CD4-positive, CD25-positive, alpha-beta regulatory T cell (primary cell): ENCODE data around the gene AMBP. TPM values are rescaled to one million over a fixed set of nuclear protein-coding genes. Genes with fewer than 3 reads are reported as not detected.

Source experiments
- ATAC-seq, 2 donors: fragments of 150-1000 bp; cut with Tn5 transposase; one replicate each; pipeline ENCODE4 v1.10.0; 2021; ENCODE audit warnings: low read depth in 2 of 2, moderate number of reproducible peaks in 2 of 2, moderate library complexity in 1 of 2
- DNase-seq, 3 donors: peaks; one replicate each; pipeline versions ENCODE4 v3.0.0 to v3.0.0-alpha.2; 2012 to 2022; ENCODE audit warnings: mixed read lengths in 1 of 3
- H3K27ac ChIP-seq: one replicate; pipeline ENCODE4 v1.7.0; 2013; ENCODE audit warnings: mild to moderate bottlenecking, low read length; ENCODE audit not compliant: insufficient read depth, poor library complexity, severe bottlenecking
- H3K27me3 ChIP-seq: one replicate; pipeline ENCODE4 v1.7.0; 2013; ENCODE audit warnings: low read length; ENCODE audit not compliant: control insufficient read depth, insufficient read depth
- H3K36me3 ChIP-seq: one replicate; pipeline ENCODE4 v1.7.0; 2013; ENCODE audit warnings: mild to moderate bottlenecking, low read length, moderate library complexity; ENCODE audit not compliant: control insufficient read depth, insufficient read depth
- H3K4me1 ChIP-seq: 2 replicates; pipeline ENCODE4 v1.7.0; 2013; ENCODE audit warnings: mild to moderate bottlenecking, low read length; ENCODE audit not compliant: insufficient read depth, control insufficient read depth, poor library complexity, severe bottlenecking
- H3K4me3 ChIP-seq: one replicate; pipeline ENCODE4 v1.7.0; 2013; ENCODE audit warnings: low read depth, mild to moderate bottlenecking, low read length, moderate library complexity
- H3K9me3 ChIP-seq, 2 experiments: 1 replicate in 1 of 2; 2 replicates in 1 of 2; pipeline ENCODE4 v1.7.0; 2013; ENCODE audit warnings: low read length in 2 of 2, mild to moderate bottlenecking in 1 of 2, moderate library complexity in 1 of 2; ENCODE audit not compliant: control insufficient read depth in 2 of 2
- H3K27ac Mint-ChIP-seq, 3 donors: one replicate each; pipeline ENCODE4 v1.8.0; 2020 to 2022; ENCODE audit warnings: mild to moderate bottlenecking in 3 of 3, mixed read lengths in 3 of 3, moderate library complexity in 2 of 3
- H3K27me3 Mint-ChIP-seq: one replicate; pipeline ENCODE4 v1.8.0; 2022; ENCODE audit warnings: mild to moderate bottlenecking, mixed read lengths
- H3K36me3 Mint-ChIP-seq: one replicate; pipeline ENCODE4 v1.8.0; 2020; ENCODE audit warnings: mixed read lengths
- H3K4me1 Mint-ChIP-seq, 4 donors: one replicate each; pipeline ENCODE4 v1.8.0; 2020 to 2022; ENCODE audit warnings: mixed read lengths in 4 of 4, mild to moderate bottlenecking in 1 of 4
- H3K4me3 Mint-ChIP-seq, 4 donors: one replicate each; pipeline ENCODE4 v1.8.0; 2020 to 2022; ENCODE audit warnings: mild to moderate bottlenecking in 4 of 4, mixed read lengths in 4 of 4, moderate library complexity in 3 of 4
- H3K9me3 Mint-ChIP-seq, 7 donors: one replicate each; pipeline ENCODE4 v1.8.0; 2020 to 2022; ENCODE audit warnings: mixed read lengths in 7 of 7, mild to moderate bottlenecking in 3 of 7, moderate library complexity in 2 of 7
- polyA plus RNA-seq, 4 donors: library from polyadenylated mRNA; unstranded; fragments of 300-500 nt; fragmentation: Illumina TruSeq; gene quantifications; one replicate each; pipeline ENCODE4 v1.2.3, GENCODE V29; 2021
- total RNA-seq: library from RNA; stranded (reverse); gene quantifications from one replicate; pipeline ENCODE4 v1.2.3, GENCODE V29; 2022

Gene AMBP
- total and polyA plus RNA-seq, 5 donors from 2014 or later = not detected

DNA sequence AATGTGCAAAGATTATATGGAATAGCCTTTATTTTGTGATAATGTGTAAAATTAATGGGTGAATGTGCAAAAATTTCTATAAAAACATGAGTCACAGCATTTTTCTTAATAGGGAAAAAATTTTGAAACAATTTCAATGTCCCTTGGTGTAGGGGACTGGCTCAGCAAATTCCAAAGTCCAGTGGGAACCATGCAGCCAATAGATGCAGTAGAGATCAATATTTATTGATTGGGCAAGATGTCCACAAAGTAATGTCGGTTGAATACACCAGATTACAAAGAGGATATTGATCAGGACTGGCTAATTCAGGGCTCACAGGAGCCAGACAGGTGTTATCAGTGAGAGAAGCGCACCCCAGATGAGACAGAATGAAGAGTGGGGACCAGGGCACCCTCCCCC is 62.5 kb downstream of the AMBP start:
- no peaks in the 10 kb centered on the region for H3K4me1 ChIP-seq
- no peaks in the 10 kb centered on the region for H3K4me1 Mint-ChIP-seq
- ATAC-seq (no peak), DNase-seq (no peak)
- H3K27ac Mint-ChIP-seq = no peak overlapping the region
- H3K9me3 Mint-ChIP-seq = peaks cover 0 to 5% (median 3%) of the 10 kb centered on the region in 7 donors
- no peak overlapping the region for H3K4me3 ChIP-seq
- no peak overlapping the region for H3K4me3 Mint-ChIP-seq
- H3K9me3 ChIP-seq = no peaks in the 10 kb centered on the region
- no peaks in the 10 kb centered on the region for H3K27me3 ChIP-seq
- H3K27ac ChIP-seq = no peak overlapping the region
- H3K36me3 ChIP-seq = no peaks in the 10 kb centered on the region
- peaks cover 16% of the 10 kb centered on the region for H3K27me3 Mint-ChIP-seq
- no peaks in the 10 kb centered on the region for H3K36me3 Mint-ChIP-seq

DNA sequence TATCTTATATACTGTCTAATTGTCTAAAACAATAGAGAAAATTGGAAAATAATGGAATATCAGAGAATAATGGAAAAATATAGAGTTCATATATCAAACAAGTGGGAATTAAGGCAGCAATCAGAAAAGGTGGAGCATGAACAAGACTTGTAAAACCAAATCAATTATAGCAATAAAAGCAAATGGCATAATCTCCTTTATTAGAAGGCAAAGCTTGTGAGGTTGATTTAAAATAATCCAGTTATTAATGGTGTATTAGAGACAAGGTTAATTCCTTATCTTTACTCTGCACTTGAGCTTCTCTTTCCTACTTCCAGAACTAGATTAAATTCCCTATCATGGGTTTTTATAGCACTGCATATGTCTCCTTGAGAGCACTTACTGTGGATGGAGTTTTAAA is 64.1 kb downstream of the AMBP start:
- H3K9me3 ChIP-seq = no peaks in the 10 kb centered on the region
- H3K27me3 Mint-ChIP-seq = peaks cover 16% of the 10 kb centered on the region
- no peak overlapping the region for H3K4me3 Mint-ChIP-seq
- ATAC-seq = no peak
- DNase-seq = no peak
- H3K36me3 ChIP-seq = no peaks in the 10 kb centered on the region
- H3K27ac ChIP-seq = no peak overlapping the region
- H3K27me3 ChIP-seq = no peaks in the 10 kb centered on the region
- H3K4me1 Mint-ChIP-seq = no peaks in the 10 kb centered on the region
- no peaks in the 10 kb centered on the region for H3K4me1 ChIP-seq
- peaks cover 0 to 5% (median 3%) of the 10 kb centered on the region in 7 donors for H3K9me3 Mint-ChIP-seq
- H3K27ac Mint-ChIP-seq = no peak overlapping the region
- no peak overlapping the region for H3K4me3 ChIP-seq
- no peaks in the 10 kb centered on the region for H3K36me3 Mint-ChIP-seq

DNA sequence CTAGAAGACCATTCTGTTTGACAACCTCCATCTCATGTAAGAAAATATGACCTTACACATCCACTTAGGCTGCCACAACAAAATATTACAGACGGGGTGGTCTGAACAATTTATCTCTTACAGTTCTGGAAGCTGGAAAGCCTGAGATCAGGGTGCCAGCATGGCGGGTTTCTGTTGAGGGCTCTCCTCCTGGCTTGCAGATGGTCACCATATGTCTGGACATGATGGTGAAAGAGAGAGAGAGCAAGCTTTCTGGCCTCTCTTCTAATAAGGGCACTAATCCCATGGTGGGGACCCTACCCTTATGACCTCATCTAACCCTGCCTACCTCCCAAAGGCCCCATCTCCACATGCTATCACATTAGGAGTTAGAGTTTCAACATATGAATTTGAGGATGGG is 66.0 kb downstream of the AMBP start:
- H3K36me3 ChIP-seq = no peaks in the 10 kb centered on the region
- no peak overlapping the region for H3K27ac Mint-ChIP-seq
- no peak overlapping the region for H3K4me3 ChIP-seq
- peaks cover 12% of the 10 kb centered on the region for H3K27me3 Mint-ChIP-seq
- peaks cover 0 to 5% (median 3%) of the 10 kb centered on the region in 7 donors for H3K9me3 Mint-ChIP-seq
- no peak overlapping the region for H3K4me3 Mint-ChIP-seq
- no peak for DNase-seq
- H3K9me3 ChIP-seq = no peaks in the 10 kb centered on the region
- no peaks in the 10 kb centered on the region for H3K27me3 ChIP-seq
- H3K4me1 ChIP-seq = no peaks in the 10 kb centered on the region
- H3K4me1 Mint-ChIP-seq = no peaks in the 10 kb centered on the region
- H3K27ac ChIP-seq = no peak overlapping the region
- no peak for ATAC-seq
- no peaks in the 10 kb centered on the region for H3K36me3 Mint-ChIP-seq

DNA sequence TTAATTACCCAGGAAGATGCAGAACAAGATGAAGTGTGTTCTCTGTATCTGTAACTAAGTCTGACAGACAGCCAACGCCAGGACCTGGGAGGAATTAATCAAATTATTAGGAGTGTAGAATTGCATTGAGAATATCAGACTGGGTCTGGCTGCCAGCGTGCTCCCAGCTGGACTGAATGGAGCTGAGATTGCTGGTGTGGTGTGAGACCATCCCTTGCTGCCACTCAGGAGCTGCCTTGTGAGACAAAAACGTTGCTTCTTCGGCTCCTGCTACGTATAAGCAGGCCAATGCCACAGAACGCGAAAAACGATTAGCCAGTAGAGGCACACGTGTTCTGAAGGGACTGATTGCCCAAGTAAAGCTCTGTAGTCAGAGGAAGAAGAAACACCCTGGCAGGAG is 66.8 kb downstream of the AMBP start:
- Mint-ChIP-seq H3K4me1 (no peaks in the 10 kb centered on the region), H3K4me3 (no peak overlapping the region), H3K27ac (no peak overlapping the region), H3K9me3 (peaks cover 0 to 5% (median 3%) of the 10 kb centered on the region in 7 donors), H3K27me3 (peaks cover 12% of the 10 kb centered on the region), H3K36me3 (no peaks in the 10 kb centered on the region)
- H3K36me3 ChIP-seq = no peaks in the 10 kb centered on the region
- no peaks in the 10 kb centered on the region for H3K4me1 ChIP-seq
- H3K27ac ChIP-seq = no peak overlapping the region
- no peak overlapping the region for H3K4me3 ChIP-seq
- ATAC-seq (no peak), DNase-seq (no peak)
- no peaks in the 10 kb centered on the region for H3K27me3 ChIP-seq
- H3K9me3 ChIP-seq = no peaks in the 10 kb centered on the region

Other genes with a start within 250 kb of the AMBP start
- gene ZNF618, start 202.0 kb downstream of the AMBP start, total RNA-seq = 0.86 TPM
- gene ZNF618, start 202.0 kb downstream of the AMBP start, polyA plus RNA-seq = not detected
- gene KIF12, start 21.0 kb upstream of the AMBP start, total RNA-seq = not detected
- gene KIF12, start 21.0 kb upstream of the AMBP start, polyA plus RNA-seq = not detected
- gene COL27A1, start 77.2 kb upstream of the AMBP start, total RNA-seq = 0.30 TPM
- gene COL27A1, start 77.2 kb upstream of the AMBP start, polyA plus RNA-seq = not detected
- gene ORM1, start 244.8 kb upstream of the AMBP start, total RNA-seq = not detected
- not detected for gene ORM1, start 244.8 kb upstream of the AMBP start, polyA plus RNA-seq